ENCODE data around the gene SLC10A1. TPM values are rescaled to one million over a fixed set of nuclear protein-coding genes. Genes with fewer than 3 reads are reported as not detected.

Gene SLC10A1
- total RNA-seq, 1 donor from 2014 or later = not detected

GRCh38 chr14:69807192-69807591, 10.2 kb upstream of the SLC10A1 start:
- no peaks in the 10 kb centered on the region for H3K36me3 ChIP-seq (ENCODE audit: control insufficient read depth, insufficient read depth, low read length)
- H3K27me3 ChIP-seq (ENCODE audit: control insufficient read depth, insufficient read depth, low read length) = no peaks in the 10 kb centered on the region
- TF ChIP-seq, protein P1, sequence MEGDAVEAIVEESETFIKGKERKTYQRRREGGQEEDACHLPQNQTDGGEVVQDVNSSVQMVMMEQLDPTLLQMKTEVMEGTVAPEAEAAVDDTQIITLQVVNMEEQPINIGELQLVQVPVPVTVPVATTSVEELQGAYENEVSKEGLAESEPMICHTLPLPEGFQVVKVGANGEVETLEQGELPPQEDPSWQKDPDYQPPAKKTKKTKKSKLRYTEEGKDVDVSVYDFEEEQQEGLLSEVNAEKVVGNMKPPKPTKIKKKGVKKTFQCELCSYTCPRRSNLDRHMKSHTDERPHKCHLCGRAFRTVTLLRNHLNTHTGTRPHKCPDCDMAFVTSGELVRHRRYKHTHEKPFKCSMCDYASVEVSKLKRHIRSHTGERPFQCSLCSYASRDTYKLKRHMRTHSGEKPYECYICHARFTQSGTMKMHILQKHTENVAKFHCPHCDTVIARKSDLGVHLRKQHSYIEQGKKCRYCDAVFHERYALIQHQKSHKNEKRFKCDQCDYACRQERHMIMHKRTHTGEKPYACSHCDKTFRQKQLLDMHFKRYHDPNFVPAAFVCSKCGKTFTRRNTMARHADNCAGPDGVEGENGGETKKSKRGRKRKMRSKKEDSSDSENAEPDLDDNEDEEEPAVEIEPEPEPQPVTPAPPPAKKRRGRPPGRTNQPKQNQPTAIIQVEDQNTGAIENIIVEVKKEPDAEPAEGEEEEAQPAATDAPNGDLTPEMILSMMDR (IDR thresholded peaks at IDR 0.05; ENCODE audit: insufficient read depth, low read length, severe bottlenecking) = no peak
- H3K4me3 ChIP-seq (ENCODE audit: low read depth, low read length) = no peak overlapping the region
- DNase-seq (ENCODE audit: low read depth) (no peak), FAIRE-seq (no peak)

GRCh38 chr14:69804902-69805301, 7.9 kb upstream of the SLC10A1 start:
- H3K4me3 ChIP-seq (ENCODE audit: low read depth, low read length) = no peak overlapping the region
- H3K27me3 ChIP-seq (ENCODE audit: control insufficient read depth, insufficient read depth, low read length) = no peaks in the 10 kb centered on the region
- no peak for FAIRE-seq
- TF ChIP-seq, protein P1 (IDR thresholded peaks at IDR 0.05; ENCODE audit: insufficient read depth, low read length, severe bottlenecking) = no peak
- DNase-seq (ENCODE audit: low read depth) = no peak
- no peaks in the 10 kb centered on the region for H3K36me3 ChIP-seq (ENCODE audit: control insufficient read depth, insufficient read depth, low read length)

GRCh38 chr14:69803753-69804152, 6.7 kb upstream of the SLC10A1 start:
- FAIRE-seq (peak; percentile 52), DNase-seq (ENCODE audit: low read depth) (peak; percentile 27)
- no peaks in the 10 kb centered on the region for H3K27me3 ChIP-seq (ENCODE audit: control insufficient read depth, insufficient read depth, low read length)

DNA sequence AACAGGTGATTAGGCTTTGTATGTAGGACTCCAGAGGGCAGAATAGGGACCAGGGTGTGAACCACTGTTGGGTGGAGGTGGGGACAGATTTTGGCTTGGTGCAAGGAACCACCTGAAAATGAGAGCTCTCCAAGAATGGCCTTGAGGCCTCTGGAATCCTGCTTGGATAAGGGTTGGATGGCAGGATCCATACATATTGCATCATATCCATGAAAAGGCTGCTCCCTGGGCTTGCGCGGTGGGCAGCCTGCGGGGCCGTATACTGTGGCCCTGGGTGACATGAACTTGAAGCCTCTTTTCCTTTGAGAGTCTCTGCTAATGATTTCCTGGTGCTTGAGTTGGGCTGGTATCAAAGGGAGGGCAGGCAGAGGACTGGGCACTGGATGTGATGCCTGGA, 1.3 kb upstream of the SLC10A1 start:
- TF ChIP-seq, protein P1 (IDR thresholded peaks at IDR 0.05; ENCODE audit: insufficient read depth, low read length, severe bottlenecking) = no peak
- no peak for DNase-seq (ENCODE audit: low read depth)
- Histone ChIP-seq H3K4me3 (ENCODE audit: low read depth, low read length) (no peak overlapping the region), H3K27me3 (ENCODE audit: control insufficient read depth, insufficient read depth, low read length) (no peaks in the 10 kb centered on the region), H3K36me3 (ENCODE audit: control insufficient read depth, insufficient read depth, low read length) (no peaks in the 10 kb centered on the region)
- FAIRE-seq = no peak

More at GRCh38 chr14:69803753-69804152, 6.7 kb upstream of the SLC10A1 start:
- TF ChIP-seq, protein P1 (IDR thresholded peaks at IDR 0.05; ENCODE audit: insufficient read depth, low read length, severe bottlenecking) = no peak
- H3K36me3 ChIP-seq (ENCODE audit: control insufficient read depth, insufficient read depth, low read length) = no peaks in the 10 kb centered on the region
- H3K4me3 ChIP-seq (ENCODE audit: low read depth, low read length) = no peak overlapping the region

DNA sequence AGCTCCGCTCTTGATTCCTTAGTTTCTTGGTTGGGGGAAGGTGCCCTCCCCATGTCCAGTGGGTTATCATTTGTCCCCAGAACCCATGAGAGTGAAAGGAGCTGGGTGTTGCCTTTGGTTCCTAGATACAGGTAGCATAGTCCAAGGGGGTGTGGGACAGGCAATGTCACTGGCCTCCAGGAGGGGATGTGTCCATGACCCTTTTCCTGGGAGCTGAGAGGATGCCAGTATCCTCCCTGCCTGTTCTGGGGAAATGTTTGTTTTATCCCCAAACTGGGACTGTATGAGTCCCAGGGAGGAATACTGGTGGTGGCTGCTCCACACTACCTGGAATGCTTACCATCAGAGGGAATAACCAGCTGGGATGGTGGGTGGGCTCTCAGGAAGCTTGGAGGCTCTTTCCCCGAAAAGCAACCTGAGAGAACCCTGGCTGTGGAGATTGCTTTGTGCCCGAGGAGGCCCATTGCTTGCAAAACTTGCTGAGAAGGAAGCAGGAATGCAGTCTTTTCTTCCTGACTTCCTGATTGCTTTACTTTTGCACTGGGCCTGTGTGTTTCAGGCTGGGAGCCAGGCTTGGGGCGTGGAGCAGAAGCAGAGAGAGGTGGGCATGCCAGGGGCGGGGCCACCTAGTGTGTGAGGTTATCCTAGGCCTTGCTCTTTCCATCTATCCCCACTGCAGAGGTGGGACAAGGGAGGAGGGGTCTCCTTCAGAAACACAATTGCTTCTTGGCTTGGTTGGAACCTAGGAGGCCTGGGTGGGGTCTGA, 715 bp upstream of the SLC10A1 start:
- FAIRE-seq = peak; percentile 79
- Histone ChIP-seq H3K36me3 (ENCODE audit: control insufficient read depth, insufficient read depth, low read length) (no peaks in the 10 kb centered on the region), H3K27me3 (ENCODE audit: control insufficient read depth, insufficient read depth, low read length) (no peaks in the 10 kb centered on the region), H3K4me3 (ENCODE audit: low read depth, low read length) (no peak overlapping the region)
- TF ChIP-seq, protein P1 (IDR thresholded peaks at IDR 0.05; ENCODE audit: insufficient read depth, low read length, severe bottlenecking) = no peak
- no peak for DNase-seq (ENCODE audit: low read depth)

DNA sequence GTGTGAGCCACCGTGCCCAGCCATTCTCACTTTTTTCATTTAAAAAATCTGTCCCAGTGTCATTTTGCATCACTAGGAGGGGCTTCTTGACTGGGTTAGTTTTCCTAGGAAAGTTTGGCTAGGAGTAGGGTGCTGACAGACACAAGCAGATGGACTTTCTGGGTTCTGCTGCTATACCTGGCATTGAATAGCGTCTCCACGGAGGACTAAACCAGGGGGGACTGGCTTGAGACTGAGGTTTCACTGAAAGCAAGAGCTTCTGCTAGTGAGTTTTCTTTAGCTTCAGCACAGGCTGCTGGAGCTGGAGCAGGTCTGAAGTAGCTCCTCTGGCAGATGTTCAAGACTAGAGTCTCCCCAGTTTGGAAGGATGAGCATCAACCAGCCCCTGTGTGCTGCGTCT, 1.4 kb downstream of the SLC10A1 start:
- FAIRE-seq = no peak
- no peak overlapping the region for H3K4me3 ChIP-seq (ENCODE audit: low read depth, low read length)
- H3K36me3 ChIP-seq (ENCODE audit: control insufficient read depth, insufficient read depth, low read length) = no peaks in the 10 kb centered on the region
- no peaks in the 10 kb centered on the region for H3K27me3 ChIP-seq (ENCODE audit: control insufficient read depth, insufficient read depth, low read length)
- no peak for DNase-seq (ENCODE audit: low read depth)
- TF ChIP-seq, protein P1 (IDR thresholded peaks at IDR 0.05; ENCODE audit: insufficient read depth, low read length, severe bottlenecking) = no peak
